H9 (cell line): Measurements from ENCODE around the gene ATP1A4. TPM values are rescaled to one million over a fixed set of nuclear protein-coding genes. Genes with fewer than 3 reads are reported as not detected.

Experiments used
- DNase-seq: peaks from one replicate; pipeline ENCODE4 v3.0.0-alpha.2; 2017
- H2AFZ ChIP-seq: one replicate; pipeline ENCODE4 v1.6.1; 2013; ENCODE audit warnings: mild to moderate bottlenecking, low read length, control low read depth, moderate library complexity
- H2AK5ac ChIP-seq: 2 replicates; pipeline ENCODE4 v1.6.1; 2013; ENCODE audit warnings: low read length, control low read depth, mixed read lengths; ENCODE audit not compliant: insufficient read length
- H2BK120ac ChIP-seq: one replicate; pipeline ENCODE4 v1.6.1; 2013; ENCODE audit warnings: low read depth, mild to moderate bottlenecking, low read length, control low read depth, inconsistent platforms; ENCODE audit not compliant: poor library complexity, severe bottlenecking
- H2BK12ac ChIP-seq: 2 replicates; pipeline ENCODE4 v1.6.1; 2013; ENCODE audit warnings: low read length, control low read depth, mixed read lengths, low read depth; ENCODE audit not compliant: insufficient read length
- H2BK15ac ChIP-seq: 2 replicates; pipeline ENCODE4 v1.6.1; 2013; ENCODE audit warnings: low read depth, low read length, control low read depth
- H2BK20ac ChIP-seq: one replicate; pipeline ENCODE4 v1.6.1; 2013; ENCODE audit warnings: low read depth, mild to moderate bottlenecking, low read length, control low read depth, inconsistent platforms; ENCODE audit not compliant: poor library complexity, severe bottlenecking
- H2BK5ac ChIP-seq: 2 replicates; pipeline ENCODE4 v1.6.1; 2013; ENCODE audit warnings: low read length, control low read depth, mixed read lengths; ENCODE audit not compliant: insufficient read length
- H3K14ac ChIP-seq: 2 replicates; pipeline ENCODE4 v1.6.1; 2013; ENCODE audit warnings: low read length, control low read depth; ENCODE audit not compliant: insufficient read depth
- H3K18ac ChIP-seq: 2 replicates; pipeline ENCODE4 v1.6.1; 2013; ENCODE audit warnings: low read depth, mild to moderate bottlenecking, mixed read lengths, low read length, control low read depth; ENCODE audit not compliant: insufficient read length
- H3K23ac ChIP-seq: 2 replicates; pipeline ENCODE4 v1.6.1; 2013; ENCODE audit warnings: low read length, control low read depth, mixed read lengths, low read depth; ENCODE audit not compliant: insufficient read length
- H3K23me2 ChIP-seq: 2 replicates; pipeline ENCODE4 v1.6.1; 2013; ENCODE audit warnings: low read depth, mild to moderate bottlenecking, mixed read lengths, low read length, control low read depth; ENCODE audit not compliant: insufficient read length, poor library complexity, severe bottlenecking
- H3K27ac ChIP-seq: 2 replicates; pipeline ENCODE4 v1.5.1; 2013; ENCODE audit warnings: low read length, control low read depth, mixed read lengths, low read depth; ENCODE audit not compliant: insufficient read length
- H3K27me3 ChIP-seq: 2 replicates; pipeline ENCODE4 v1.6.1; 2013; ENCODE audit warnings: low read length, control low read depth, inconsistent platforms; ENCODE audit not compliant: insufficient read depth
- H3K4ac ChIP-seq: 2 replicates; pipeline ENCODE4 v1.6.1; 2013; ENCODE audit warnings: low read depth, mild to moderate bottlenecking, control low read depth, inconsistent platforms, low read length, moderate library complexity
- H3K4me1 ChIP-seq: 2 replicates; pipeline ENCODE4 v1.6.1; 2013; ENCODE audit warnings: low read length, control low read depth, inconsistent platforms; ENCODE audit not compliant: insufficient read depth
- H3K4me2 ChIP-seq: 2 replicates; pipeline ENCODE4 v1.6.1; 2013; ENCODE audit warnings: low read length, control low read depth, mixed read lengths; ENCODE audit not compliant: insufficient read length, insufficient read depth
- H3K56ac ChIP-seq: 2 replicates; pipeline ENCODE4 v1.6.1; 2013; ENCODE audit warnings: low read depth, mild to moderate bottlenecking, mixed read lengths, low read length, control low read depth; ENCODE audit not compliant: insufficient read length
- H3K79me1 ChIP-seq: 2 replicates; pipeline ENCODE4 v1.6.1; 2013; ENCODE audit warnings: low read depth, mild to moderate bottlenecking, moderate library complexity, low read length, control low read depth, inconsistent platforms; ENCODE audit not compliant: insufficient read depth, poor library complexity, severe bottlenecking
- H3K79me2 ChIP-seq: 2 replicates; pipeline ENCODE4 v1.6.1; 2013; ENCODE audit warnings: low read length, control low read depth, inconsistent platforms; ENCODE audit not compliant: insufficient read depth
- H3K9ac ChIP-seq: 2 replicates; pipeline ENCODE4 v1.6.1; 2013; ENCODE audit warnings: low read length, control low read depth, mixed read lengths; ENCODE audit not compliant: insufficient read length; ENCODE audit errors: extremely low read depth
- H3K9me3 ChIP-seq: one replicate; pipeline ENCODE4 v1.6.1; 2013; ENCODE audit warnings: low read depth, low read length, inconsistent platforms; ENCODE audit not compliant: control insufficient read depth
- H3T11ph ChIP-seq: one replicate; pipeline ENCODE4 v1.6.1; 2013; ENCODE audit warnings: mild to moderate bottlenecking, low read length, control low read depth, inconsistent platforms
- H4K20me1 ChIP-seq: one replicate; pipeline ENCODE4 v1.6.1; 2013; ENCODE audit not compliant: control insufficient read depth, insufficient read length, insufficient read depth
- H4K5ac ChIP-seq: 2 replicates; pipeline ENCODE4 v1.6.1; 2013; ENCODE audit warnings: low read depth, mild to moderate bottlenecking, mixed read lengths, low read length, control low read depth; ENCODE audit not compliant: insufficient read length
- H4K8ac ChIP-seq: replicated peaks from 2 replicates; pipeline ENCODE4 v1.6.1; 2013; ENCODE audit warnings: low read length, control low read depth, mixed read lengths, low read depth; ENCODE audit not compliant: insufficient read length
- H4K91ac ChIP-seq: 2 replicates; pipeline ENCODE4 v1.6.1; 2013; ENCODE audit warnings: low read depth, mild to moderate bottlenecking, moderate library complexity, mixed read lengths, low read length, control low read depth; ENCODE audit not compliant: insufficient read length
- H3K27ac Mint-ChIP-seq, 3 experiments: 2 replicates in 2 of 3; 3 replicates in 1 of 3; pipeline ENCODE4 v1.8.0; 2020 to 2021; ENCODE audit warnings: mixed read lengths in 3 of 3, mild to moderate bottlenecking in 1 of 3, moderate library complexity in 1 of 3
- H3K27me3 Mint-ChIP-seq: 2 replicates; pipeline ENCODE4 v1.8.0; 2021; ENCODE audit warnings: low read depth, mild to moderate bottlenecking, moderate library complexity, mixed read lengths
- H3K36me3 Mint-ChIP-seq, 3 experiments: 2 replicates in 2 of 3; 3 replicates in 1 of 3; pipeline ENCODE4 v1.8.0; 2020 to 2021; ENCODE audit warnings: low read depth in 3 of 3, mixed read lengths in 3 of 3; ENCODE audit not compliant: insufficient read depth in 1 of 3
- H3K4me1 Mint-ChIP-seq, 2 experiments: 2 replicates each; pipeline ENCODE4 v1.8.0; 2020; ENCODE audit warnings: mixed read lengths in 2 of 2
- H3K4me3 Mint-ChIP-seq, 2 experiments: 2 replicates in 1 of 2; 3 replicates in 1 of 2; pipeline ENCODE4 v1.8.0; 2020 to 2021; ENCODE audit warnings: mild to moderate bottlenecking in 2 of 2, mixed read lengths in 2 of 2, moderate library complexity in 1 of 2
- H3K9me3 Mint-ChIP-seq, 2 experiments: 2 replicates in 1 of 2; 3 replicates in 1 of 2; pipeline ENCODE4 v1.8.0; 2020; ENCODE audit warnings: mild to moderate bottlenecking in 2 of 2, mixed read lengths in 2 of 2, moderate library complexity in 1 of 2
- WGBS: extraction: QIAGEN DNeasy Blood & Tissue Kit; methylation state at CpG from one replicate; pipeline ENCODE4 v1.1.7; 2013; ENCODE audit warnings: missing lambda C conversion rate, low lambda C conversion rate, mixed read lengths; ENCODE audit not compliant: insufficient read length; ENCODE audit errors: extremely low coverage; 5-methylcytosine and 5-hydroxymethylcytosine counted together
- total RNA-seq: library from RNA; stranded (reverse); gene quantifications from 2 replicates; pipeline ENCODE4 v1.2.1, GENCODE V29; 2021
- TF ChIP-seq, protein P1 (sequence below): fragments of 200-600 bp; sonication (generic); conservative IDR thresholded peaks from 3 replicates; pipeline ENCODE4 v1.8.0; 2021; ENCODE audit warnings: antibody characterized with exemption, mild to moderate bottlenecking

The ATP1A4 gene
- total RNA-seq, 1 experiment from 2014 or later = 0.20 TPM

GRCh38 chr1:160112357-160112756, 39.0 kb upstream of the ATP1A4 start:
- Histone ChIP-seq H2BK12ac (no peak overlapping the region), H3K14ac (no peak overlapping the region), H3K18ac (no peak overlapping the region), H3K23ac (no peak overlapping the region), H3K4me2 (no peak overlapping the region), H3K9me3 (no peaks in the 10 kb centered on the region), H2BK15ac (no peak overlapping the region), H3K23me2 (no peaks in the 10 kb centered on the region), H3K79me1 (no peaks in the 10 kb centered on the region), H2AK5ac (no peak overlapping the region), H3K27ac (no peak overlapping the region), H3K4me1 (peaks cover 15% of the 10 kb centered on the region; the same call in 1 of the 2 replicates), H3K79me2 (no peaks in the 10 kb centered on the region), H3K27me3 (no peaks in the 10 kb centered on the region), H3K4ac (no peak overlapping the region), H4K20me1 (no peaks in the 10 kb centered on the region), H4K5ac (no peak overlapping the region), H3K9ac (no peak overlapping the region), H3T11ph (no peak overlapping the region), H2BK20ac (no peak overlapping the region), H4K91ac (no peak overlapping the region), H4K8ac (no peak overlapping the region), H2BK5ac (no peak overlapping the region), H3K56ac (no peak overlapping the region), H2AFZ (no peak overlapping the region), H2BK120ac (no peak overlapping the region)
- H3K27ac Mint-ChIP-seq = no peak overlapping the region
- DNase-seq = no peak
- no peak overlapping the region; a peak in 1 of 5 replicates for H3K4me3 Mint-ChIP-seq
- TF ChIP-seq, protein P1, sequence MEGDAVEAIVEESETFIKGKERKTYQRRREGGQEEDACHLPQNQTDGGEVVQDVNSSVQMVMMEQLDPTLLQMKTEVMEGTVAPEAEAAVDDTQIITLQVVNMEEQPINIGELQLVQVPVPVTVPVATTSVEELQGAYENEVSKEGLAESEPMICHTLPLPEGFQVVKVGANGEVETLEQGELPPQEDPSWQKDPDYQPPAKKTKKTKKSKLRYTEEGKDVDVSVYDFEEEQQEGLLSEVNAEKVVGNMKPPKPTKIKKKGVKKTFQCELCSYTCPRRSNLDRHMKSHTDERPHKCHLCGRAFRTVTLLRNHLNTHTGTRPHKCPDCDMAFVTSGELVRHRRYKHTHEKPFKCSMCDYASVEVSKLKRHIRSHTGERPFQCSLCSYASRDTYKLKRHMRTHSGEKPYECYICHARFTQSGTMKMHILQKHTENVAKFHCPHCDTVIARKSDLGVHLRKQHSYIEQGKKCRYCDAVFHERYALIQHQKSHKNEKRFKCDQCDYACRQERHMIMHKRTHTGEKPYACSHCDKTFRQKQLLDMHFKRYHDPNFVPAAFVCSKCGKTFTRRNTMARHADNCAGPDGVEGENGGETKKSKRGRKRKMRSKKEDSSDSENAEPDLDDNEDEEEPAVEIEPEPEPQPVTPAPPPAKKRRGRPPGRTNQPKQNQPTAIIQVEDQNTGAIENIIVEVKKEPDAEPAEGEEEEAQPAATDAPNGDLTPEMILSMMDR = no peak
- H3K9me3 Mint-ChIP-seq = no peaks in the 10 kb centered on the region
- WGBS = no CpG with 5 or more reads among the region's 12 CpGs
- H3K27me3 Mint-ChIP-seq = peaks cover 2% of the 10 kb centered on the region
- H3K36me3 Mint-ChIP-seq = no peaks in the 10 kb centered on the region; a peak in 1 of 7 replicates
- peaks cover 72 to 79% of the 10 kb centered on the region in 2 experiments for H3K4me1 Mint-ChIP-seq
